HG02610 (cell line): ENCODE measurements around the gene RPS21.

Source experiments
- ATAC-seq: cut with Tn5 transposase; IDR thresholded peaks from one replicate; pipeline ENCODE4 v1.9.1; 2021; ENCODE audit warnings: mild to moderate bottlenecking, moderate library complexity; ENCODE audit not compliant: unreplicated experiment

RPS21 gene

GRCh38 chr20:62376112-62377063, 10.5 kb upstream of the RPS21 start:
- no peak for ATAC-seq

- ATAC-seq: no peak
These were observed 9.8 kb upstream of the RPS21 start for GRCh38 chr20:62377064-62377461.

DNA sequence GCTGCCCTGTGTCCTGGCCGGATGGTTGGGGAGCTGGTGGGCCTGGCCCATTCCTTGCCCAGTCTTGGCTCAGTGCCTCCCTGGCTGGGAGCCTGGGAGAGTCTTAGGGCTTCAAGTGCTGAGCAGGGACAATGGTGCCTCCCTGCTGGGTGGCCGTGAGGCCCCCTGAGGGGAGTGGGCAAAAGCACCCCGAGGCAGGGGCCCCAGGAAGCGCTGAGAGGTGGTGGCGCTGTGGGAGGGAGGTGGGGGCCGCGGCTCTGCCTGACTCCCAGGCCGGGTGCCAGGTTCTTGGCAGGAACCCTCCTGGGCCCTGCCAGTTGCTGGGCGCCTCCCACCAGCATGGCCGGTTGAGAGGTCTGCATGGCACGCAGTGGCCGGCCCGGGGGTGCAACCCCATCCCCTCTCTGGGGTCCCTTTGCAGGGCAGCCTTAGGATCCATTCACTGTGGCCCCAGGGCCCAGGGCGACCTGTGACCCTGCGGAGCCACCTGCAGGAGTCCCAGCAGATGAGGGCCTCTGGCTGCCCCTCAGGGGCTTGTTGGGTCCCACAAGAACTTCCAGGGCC, 9.2 kb upstream of the RPS21 start:
- no peak for ATAC-seq

DNA sequence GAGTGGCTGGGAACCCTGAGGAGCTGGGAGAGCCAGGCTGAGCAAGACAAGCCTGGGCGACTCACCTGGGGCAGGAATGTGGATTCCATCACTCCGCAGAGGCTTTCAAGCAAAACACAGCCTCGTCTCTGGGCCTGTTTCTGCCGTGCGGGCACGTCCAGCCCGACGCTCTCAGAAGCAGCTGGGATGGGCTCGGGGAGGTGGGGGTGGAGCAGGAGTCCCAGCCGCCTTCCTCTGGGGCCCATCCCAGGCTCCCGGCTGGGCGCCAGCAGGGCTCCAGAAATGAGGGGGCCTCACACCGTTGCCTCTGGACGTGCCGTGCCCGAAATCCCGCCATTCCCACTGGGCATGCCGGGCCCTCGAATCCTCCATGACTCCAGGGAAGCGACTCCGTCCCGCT, 8.7 kb upstream of the RPS21 start:
- no peak for ATAC-seq

DNA sequence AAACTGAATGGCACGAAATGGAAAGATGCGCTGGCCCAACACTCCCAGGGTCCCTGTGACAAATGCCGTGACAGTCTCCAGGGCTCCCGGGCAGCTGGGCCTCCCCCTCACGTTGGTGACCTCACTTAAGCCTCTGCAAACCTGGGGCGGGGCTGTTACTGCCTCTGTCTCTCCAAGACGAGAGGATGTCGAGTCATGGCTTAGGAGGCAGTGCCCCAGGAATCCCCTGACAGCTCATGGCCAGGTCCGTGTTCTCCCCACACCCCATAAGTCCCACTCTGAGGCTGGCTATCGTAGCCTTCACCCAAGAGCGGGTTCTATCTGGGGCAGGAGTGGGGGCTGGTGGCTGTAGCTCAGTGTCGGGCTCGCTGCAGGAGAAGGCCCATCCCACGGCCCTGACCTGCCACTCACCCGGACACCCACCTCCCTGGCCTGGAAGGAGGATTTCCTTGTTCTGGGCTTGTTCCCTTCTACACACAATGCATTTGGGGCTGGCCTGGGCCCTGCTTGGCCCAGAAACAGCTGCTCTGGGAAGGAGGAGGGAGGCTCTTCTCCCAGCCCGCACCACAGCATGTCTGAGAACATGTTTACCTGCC, 5.6 kb upstream of the RPS21 start:
- ATAC-seq: no peak

DNA sequence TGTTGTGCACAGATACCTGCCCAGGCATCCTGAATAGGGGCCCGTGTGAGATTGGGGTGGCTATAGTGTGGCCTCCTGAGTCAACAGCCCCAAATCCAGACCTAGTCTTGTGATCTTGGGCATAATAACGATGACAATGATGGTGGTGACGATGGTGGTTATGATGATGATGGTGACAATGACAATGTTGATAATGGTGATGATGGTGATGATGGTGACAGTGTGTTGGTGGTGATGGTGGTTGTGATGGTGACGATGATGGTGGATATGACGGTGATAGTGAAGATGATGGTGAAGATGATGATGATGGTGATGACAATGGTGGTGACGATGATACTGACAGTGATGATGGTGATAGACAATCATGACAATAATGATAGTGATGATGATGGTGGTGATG, 5.1 kb upstream of the RPS21 start:
- ATAC-seq: no peak

GRCh38 chr20:62382306-62383198, 4.4 kb upstream of the RPS21 start:
- ATAC-seq: peak; percentile 66

- ATAC-seq: no peak
These were observed 463 bp downstream of the RPS21 start for GRCh38 chr20:62387219-62387913.

DNA sequence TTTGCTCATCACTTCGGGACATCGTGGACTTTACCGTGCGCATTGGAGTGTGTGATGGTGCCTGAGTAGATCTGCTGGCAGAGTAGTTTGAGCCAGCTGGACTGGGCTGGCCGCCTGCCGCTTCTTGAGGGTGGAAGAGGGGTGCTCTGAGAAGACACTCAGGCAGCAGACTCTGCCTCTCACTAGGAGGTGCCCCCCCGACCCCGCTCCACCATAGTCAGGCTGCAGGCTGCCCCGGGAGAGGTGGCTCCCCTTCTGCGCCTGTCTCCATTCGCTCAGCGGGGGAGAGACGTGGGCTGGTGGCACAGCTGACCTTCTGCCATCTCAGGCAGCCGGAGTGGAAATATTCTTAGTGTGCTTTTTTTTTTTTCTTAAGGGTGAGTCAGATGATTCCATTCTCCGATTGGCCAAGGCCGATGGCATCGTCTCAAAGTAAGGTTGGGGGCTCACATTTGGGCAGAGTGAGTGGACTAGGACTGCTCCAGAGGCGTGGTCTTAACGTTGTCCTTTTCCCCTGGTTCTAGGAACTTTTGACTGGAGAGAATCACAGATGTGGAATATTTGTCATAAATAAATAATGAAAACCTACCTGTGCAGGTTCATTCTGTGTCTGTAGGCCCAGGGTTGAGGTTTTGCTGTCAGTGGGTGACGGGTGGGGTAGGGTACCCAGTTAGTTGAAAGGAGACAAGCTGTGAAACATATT, 1.2 kb downstream of the RPS21 start:
- ATAC-seq: no peak

DNA sequence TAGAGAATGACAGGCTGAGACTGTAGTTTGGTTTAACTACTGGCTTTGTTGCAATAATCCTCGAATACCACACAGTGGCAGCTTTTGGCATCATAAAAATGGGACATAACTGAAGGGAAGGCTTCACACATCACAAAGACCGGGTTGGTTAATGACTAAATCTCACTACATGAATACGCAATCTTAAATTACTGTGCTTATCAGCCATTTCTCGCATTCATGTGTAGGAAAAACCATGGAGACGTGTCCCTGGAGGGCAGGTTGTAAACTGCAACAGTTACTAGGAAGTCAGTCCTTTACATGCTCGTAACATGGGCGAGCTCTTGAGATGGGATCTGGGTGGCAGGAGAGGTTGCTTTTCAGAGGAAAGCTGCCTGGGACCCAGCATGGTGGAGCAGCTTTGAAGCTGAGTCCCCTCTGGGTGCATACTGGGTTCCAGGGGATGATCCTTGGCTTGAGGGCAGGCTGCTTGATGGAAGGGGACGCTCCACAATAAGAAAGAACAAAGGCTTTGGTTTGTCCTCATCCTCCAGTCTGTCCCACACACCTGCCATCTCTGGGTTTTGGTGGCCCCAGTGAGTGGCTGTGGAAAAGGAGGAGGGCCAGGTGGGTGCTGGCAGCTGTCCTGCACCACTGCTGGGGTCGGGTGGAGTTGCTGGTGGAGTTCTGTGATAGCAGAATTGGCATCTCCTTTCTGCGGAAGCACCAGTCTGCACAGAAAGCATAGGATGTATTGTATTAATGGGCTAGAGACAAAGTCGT, 2.1 kb downstream of the RPS21 start:
- no peak for ATAC-seq

- ATAC-seq: no peak
These were observed 2.7 kb downstream of the RPS21 start for GRCh38 chr20:62389601-62390087.

DNA sequence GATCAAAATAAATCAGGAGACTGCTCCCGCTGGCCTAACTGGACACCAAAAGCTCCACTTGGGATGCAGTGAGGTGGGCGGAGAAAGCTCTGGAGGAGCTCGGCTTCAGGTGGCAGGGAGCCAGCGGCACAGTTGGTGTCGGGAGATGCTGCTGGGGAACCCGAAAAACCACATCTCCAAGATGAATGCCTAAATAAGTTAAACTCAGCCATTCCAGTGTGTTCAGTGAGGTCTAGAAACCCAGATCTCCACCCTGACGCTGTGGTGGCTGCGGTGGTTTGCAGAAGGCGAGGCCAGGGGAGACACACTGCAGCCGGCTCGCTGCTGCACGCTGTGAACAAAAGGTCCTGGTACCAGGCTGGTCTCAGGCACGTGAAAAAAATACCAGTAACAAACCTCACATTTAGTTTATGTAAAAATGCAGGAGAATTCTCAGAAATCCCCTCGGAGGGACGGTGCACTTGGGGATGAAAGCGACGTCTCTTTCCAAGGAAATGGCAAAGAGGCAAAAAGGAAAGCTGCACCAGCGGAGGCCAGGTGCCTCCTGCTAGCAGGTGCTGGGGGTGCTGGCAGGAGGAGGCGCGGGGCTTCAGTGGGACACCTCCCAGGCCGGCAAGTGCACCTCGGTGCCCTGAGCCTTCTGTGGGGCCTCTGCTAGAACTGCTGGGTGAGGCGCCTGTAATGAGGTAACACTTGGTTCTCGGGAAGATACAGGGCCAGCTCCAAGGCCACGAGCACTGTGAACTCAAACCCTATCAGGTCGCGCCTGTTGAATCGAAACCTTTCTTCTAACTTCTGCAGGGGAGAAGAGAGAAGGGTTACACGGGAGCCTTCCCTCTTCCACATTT, 3.6 kb downstream of the RPS21 start:
- no peak for ATAC-seq

DNA sequence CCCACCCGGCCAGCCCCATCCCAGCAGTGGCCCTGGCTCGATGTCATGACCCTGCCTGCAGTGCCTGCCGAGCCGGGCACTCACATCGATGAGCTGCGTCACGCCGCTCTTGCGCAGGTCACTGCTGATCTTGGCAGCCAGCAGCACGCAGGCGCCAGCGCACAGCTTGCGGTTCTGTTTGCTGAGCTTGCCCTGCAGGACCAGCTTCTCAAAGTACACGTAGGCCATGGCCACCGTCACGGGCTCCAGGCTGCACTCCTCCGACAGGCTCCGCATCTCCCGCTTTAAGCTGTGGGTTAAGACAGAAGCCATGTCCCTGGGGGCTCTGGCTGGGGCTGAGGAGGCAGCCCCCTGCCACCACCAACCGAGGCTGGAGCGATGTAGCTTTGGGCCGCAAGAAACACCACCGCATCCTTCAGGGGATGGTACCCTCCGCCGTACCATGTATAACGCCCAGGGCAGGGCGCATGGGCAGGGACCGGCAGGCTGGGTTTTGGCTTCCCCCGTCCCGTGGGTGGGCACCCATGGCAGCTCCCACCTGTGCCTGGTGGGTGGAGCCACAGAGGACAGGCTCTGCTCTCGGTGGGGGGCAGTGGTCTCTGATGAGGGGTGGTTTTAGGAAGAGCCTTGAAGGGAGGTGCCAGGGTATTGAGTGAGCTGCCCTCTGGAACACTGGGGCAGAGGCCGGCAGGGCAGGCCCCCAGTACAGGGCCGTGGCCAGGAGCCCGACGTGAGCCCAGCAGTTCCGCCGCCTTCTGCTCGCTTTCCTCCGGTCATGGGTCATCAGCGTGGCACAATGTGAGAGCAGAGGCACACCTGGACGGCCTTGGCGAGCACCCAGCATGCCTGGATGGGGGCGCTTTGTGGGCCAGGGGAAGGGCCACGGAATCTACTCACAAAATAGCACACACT, 4.5 kb downstream of the RPS21 start:
- ATAC-seq: no peak

GRCh38 chr20:62392077-62392418, 5.1 kb downstream of the RPS21 start:
- ATAC-seq: no peak

- no peak for ATAC-seq
These were observed 5.9 kb downstream of the RPS21 start for GRCh38 chr20:62392621-62393334.

GRCh38 chr20:62393335-62393665, 6.4 kb downstream of the RPS21 start:
- ATAC-seq: no peak

GRCh38 chr20:62393830-62394229, 6.9 kb downstream of the RPS21 start:
- ATAC-seq: no peak
